Amniotic epithelial cell (primary cell): ENCODE data around the gene C19orf47.
"Not testable (repeated sequence)": the region's sequence is repeated elsewhere in the genome, so short reads cannot be mapped to it uniquely, and the experiment has no call there.

ENCODE experiments used
- DNase-seq: peaks from one replicate; pipeline ENCODE4 v3.0.0-alpha.2; 2010; ENCODE audit warnings: low read depth

Gene C19orf47

DNA sequence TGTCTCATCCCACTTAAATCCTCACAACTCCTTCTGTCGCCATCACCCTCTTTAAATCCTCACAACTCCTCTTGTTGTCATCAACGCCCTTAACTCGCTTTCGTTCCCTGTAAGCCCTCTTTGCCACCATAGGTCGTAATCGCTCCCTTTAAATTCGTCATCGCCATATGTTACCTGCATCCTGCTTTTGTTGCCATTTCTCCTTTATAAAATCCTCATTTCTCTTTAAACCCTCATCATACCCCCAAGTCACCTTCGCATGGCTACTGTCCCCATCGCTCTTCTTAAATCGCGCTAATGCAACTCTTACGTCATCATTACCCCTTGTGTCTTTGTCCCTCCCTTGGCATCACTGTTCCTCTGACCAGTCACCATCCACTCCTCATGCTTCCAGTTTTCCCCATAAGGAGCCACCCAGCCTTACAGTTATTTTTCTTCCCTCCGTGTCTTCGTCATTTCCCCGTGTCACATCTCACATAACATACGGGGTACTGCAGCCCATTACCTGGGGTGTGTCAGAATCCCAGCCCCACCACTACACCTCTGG is 837 bp upstream of the C19orf47 start:
- DNase-seq, result peak; percentile 14

- no peak for DNase-seq
Observed at GRCh38 chr19:40344422-40344821, 3.8 kb downstream of the C19orf47 start.

GRCh38 chr19:40342644-40343311 is 5.4 kb downstream of the C19orf47 start:
- no peak for DNase-seq

DNA sequence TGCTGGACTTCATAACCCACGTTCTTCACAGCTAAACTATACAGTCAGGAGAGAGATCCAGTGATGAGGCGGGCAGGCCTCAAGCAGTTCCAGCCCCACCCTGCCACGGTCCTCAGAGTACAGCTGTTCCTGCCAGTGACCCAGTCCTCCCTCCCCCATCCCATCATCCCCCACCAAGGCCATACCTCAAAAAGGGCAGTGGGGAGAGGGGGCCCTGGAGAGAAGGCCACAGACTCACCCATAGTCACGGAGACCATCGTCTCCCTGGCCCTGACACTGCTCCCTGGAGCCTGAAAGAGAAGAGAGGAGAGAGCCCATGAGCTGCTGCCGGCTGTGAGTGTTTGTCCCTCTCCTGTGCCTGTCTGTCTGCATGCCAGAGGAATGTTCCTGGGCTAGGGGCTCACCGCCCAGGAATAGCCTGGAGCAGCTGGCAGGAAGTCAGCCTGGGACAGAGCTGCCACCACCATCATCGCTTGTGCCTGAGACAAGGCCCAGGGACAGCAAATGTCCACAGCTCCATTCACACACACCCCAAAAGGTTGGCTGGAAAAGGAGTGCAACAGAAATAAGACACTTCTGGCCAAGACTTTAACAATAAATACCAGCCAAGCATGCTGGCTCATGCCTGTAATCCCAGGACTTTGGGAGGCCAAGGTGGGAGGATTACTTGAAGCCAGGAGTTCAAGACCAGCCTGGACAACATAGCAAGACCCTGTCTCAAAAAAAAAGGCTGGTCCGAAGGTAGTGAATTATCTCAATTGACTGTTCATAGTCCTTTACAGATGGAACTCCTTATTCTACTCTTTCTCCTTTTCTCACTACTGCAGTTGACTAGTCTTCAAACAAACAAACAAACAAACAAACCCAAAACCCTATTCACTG is 6.4 kb downstream of the C19orf47 start:
- DNase-seq, result no peak

GRCh38 chr19:40339018-40339728 is 9.0 kb downstream of the C19orf47 start:
- DNase-seq, result no peak

DNA sequence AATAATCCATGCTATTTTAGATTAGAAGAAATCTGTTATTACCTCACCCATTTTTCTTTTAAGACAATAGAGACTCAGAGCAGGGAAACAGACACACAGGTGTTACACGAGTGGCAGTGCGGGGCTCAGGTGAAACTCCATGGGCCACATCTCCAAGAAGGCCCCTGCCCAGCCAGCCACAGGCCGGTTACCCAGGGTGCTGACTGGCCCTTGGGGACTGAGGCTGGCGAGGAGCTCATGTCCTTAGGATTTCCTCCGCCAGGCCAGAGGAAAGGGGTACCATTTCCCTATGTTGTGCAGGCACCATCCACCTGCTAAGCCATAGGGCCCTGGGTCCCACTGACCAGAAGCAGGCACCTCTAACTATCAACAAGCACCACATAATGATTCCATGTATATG is 10.6 kb downstream of the C19orf47 start:
- DNase-seq, result no peak

DNA sequence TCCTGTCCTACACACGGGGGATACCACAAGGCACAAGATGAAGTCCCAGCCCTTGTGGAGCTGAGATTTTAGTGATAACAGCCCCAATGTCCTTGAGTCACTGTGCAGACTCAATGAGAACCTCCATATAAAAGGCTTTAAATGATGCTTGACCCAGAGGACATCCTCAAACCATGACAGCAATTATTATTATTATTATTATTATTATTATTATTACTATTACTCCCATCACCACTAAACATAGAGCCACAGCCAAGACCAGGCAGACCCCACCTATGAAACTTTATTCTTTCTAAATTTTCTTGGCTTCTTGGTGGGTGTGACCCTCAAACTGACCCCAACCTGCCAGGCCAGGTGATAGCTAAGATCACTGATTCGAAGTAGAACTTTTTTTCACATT is 11.1 kb downstream of the C19orf47 start:
- no peak for DNase-seq

DNA sequence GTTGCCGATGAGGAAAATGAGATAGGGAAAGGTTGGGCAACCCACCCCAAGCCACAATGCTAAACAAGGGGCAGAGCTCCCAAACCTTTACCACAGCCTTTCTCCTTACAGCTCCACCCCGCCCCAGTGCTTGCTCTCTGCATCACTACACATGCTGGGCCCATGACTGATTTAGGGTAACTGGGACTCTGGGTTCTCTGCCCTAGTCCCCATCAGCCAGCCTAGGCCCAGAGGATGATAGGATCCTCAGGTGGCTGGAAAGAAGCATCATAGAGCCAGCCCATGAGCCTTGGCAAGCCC is 11.6 kb downstream of the C19orf47 start:
- DNase-seq, result no peak

GRCh38 chr19:40335855-40336600 is 12.2 kb downstream of the C19orf47 start:
- peak; percentile 89 for DNase-seq

GRCh38 chr19:40335101-40335500 is 13.1 kb downstream of the C19orf47 start:
- DNase-seq, result no peak

- DNase-seq, result not testable (repeated sequence)
Observed at GRCh38 chr19:40333083-40333482, 15.1 kb downstream of the C19orf47 start.

DNA sequence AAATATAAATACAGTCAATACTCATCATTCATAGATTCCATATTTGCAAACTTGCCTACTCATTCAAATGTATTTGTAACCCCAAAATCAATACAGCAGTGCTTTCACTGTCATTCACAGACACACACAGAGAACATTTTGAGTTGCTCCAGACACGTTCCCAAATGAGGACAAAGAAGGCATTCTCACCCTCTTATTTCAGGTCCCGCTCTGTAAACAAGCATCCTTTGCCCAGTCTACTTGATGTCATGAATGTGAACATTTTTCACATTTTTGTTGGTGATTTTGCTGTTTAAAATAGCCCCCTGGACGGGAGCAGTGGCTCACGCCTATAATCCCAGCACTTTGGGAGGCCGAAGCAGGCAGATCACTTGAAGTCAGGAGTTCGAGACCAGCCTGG is 15.5 kb downstream of the C19orf47 start:
- DNase-seq, result no peak

DNA sequence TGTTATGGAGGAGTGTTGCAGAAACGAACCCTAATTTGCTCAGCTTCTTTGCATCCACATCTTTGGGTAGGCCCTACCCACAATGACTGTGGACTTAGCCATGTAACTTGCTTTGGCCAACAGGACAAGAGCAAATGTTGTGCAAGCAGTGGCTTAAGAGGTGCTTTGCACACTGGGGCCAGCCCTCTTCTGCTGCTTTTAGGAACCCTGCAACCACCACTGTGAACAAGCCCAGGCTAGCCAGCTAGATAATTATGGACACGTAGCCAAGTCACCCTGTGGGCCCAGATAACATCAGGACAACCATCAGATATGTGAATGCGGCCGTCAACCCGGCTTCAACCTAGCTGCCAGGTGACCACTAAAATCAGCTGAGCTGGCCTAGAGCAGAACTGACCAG is 17.1 kb downstream of the C19orf47 start:
- peak; percentile 12 for DNase-seq

DNA sequence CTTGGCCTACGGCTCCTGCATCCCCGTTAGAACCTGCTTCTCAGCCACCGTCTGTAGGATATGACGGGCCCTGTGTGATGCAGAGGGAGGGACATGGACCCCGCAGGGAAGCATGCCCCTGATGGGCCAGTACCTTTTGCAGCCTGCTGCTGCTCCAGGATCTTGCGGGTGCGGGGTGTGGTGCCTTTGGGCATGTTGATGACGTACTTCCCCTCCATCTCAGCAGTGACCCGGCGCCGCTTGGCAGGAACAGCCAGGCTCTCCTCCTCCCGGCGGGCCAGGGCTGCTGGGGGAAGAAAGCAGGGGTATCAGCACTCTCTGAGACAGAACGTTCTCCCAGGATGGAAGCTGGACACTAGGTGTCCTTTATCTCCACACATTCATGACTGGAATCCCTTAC is 22.0 kb downstream of the C19orf47 start:
- DNase-seq, result no peak

DNA sequence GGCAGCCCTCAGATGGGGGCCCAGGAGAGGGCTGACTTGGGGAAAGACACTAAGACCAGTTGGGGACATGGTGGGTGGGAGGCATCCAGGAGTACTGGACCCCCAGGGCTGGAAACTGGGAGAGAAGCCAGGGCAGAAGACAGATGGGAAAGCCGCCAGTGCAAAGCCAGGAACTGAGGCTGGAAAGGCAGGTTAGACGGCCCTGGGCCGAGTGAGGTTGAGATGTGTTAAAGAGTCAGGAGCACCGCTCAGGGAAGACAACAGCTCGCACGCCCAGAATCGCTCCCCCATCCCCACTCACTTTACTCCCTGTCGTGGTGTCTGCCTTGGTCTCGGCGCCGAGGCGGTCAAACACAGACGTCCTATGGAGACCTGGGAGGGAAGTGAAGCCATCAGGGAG is 24.5 kb downstream of the C19orf47 start:
- no peak for DNase-seq

DNA sequence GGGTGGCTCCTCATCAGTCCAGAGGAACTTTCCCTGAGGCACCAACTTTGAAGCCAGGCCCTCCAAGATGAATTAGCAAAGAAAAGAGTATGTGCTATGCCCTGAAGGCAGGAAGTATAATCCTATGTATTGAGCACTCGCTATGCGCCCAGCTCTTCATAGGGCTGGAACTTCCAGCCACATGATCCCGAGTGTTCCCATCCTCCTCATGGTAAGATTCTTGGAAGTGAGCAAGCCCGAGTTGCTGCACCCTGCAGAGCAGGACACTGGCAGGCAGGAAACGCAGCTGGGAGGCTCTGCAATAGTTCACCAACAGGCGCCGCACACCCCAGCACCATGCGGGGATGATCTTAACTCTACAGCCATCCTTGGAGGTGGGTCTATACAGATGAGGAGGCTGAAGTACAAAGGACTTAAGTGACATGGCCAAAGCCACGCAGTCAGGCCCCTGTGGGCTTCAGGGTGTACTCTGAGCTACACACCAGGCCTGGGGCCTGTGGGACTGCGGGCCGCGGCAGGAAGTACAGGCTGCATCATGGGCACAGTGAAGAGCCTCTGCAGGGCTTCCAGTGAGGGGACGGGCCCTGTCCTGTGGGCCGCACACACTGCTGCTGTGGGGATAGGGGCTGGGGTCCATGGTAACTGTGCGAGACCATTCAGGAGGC is 25.1 kb downstream of the C19orf47 start:
- DNase-seq, result no peak

DNA sequence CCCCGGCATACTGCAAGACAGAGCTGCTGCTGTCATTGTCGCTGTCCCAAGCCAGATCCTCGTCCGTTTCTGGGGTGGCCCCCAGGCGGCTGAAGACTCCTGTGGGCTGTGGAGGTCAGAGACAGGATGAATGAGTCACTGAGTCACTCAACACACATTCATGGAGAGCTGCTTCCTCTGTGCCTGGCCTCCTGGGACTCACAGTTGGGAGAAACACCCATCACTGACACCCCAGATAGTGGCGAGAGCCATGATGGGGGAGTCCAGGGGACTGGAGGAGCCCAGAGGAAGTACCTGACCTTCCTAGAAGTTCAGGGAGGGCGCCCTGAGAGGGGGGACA is 26.0 kb downstream of the C19orf47 start:
- DNase-seq, result no peak

- DNase-seq, result no peak
Observed at GRCh38 chr19:40321566-40322270, 26.5 kb downstream of the C19orf47 start.

DNA sequence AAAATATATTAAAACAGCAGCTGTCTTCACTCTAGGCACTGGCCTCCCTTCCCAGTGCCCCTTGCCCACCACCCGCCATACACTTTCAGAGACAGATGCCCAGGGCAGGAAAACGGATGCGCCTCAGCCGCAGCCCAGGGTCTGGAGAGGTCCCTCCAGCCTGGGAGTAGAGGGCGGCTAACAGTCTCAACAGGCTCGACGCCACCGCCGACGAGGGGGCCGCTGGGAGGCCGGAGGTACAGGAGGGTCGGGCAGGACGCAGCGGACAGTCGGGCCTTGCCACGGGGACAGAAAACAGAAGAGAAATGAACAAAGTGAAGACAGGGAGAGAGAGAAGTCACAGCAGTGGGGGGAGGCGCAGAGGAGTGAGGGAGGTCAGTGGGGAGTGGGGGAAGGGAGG is 27.1 kb downstream of the C19orf47 start:
- DNase-seq, result no peak

- no peak for DNase-seq
Observed at GRCh38 chr19:40320558-40320935, 27.6 kb downstream of the C19orf47 start.

GRCh38 chr19:40317338-40317737 is 30.9 kb downstream of the C19orf47 start:
- DNase-seq, result no peak
